Measurements from ENCODE around the gene FAXC.

GRCh38 chr6:99236010-99236409 is 113.5 kb downstream of the FAXC start:
- TF ChIP-seq CTCF (IDR thresholded peaks at IDR 0.05) (no peak), POLR2AphosphoS5 (IDR thresholded peaks at IDR 0.05; ENCODE audit: insufficient read depth in 1 of 2, low read depth in 1 of 2) (no peak)
